NCI-H2196 treated with DMSO at 0.1 percent for 48 hours (cell line): ENCODE results near the gene CRAMP1.

Source experiments
- DNase-seq: peaks from one replicate; lab custom pipeline; 2025; ENCODE audit not compliant: unreplicated experiment; lab: John Stamatoyannopoulos, UW

The CRAMP1 gene

DNA sequence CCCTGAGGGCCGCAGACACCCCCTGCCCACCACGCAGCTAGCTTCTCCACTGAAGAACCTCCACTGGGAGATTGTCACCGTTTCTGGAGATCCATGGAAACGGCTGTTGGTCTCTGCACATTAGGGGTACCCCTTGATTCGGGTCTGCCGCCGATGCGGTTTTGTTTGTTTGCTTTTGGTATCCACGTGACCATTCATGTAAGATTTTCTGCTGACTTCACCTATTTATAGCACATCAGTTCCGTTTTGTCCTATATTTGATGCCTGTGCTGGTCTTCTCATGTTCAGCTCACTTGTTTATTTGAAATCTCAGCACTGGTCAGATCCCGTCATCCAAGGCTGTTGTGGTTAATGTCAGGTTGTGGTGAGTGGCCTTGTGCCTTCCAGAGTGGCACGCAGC lies 21.1 kb downstream of the CRAMP1 start:
- no peak for DNase-seq

DNA sequence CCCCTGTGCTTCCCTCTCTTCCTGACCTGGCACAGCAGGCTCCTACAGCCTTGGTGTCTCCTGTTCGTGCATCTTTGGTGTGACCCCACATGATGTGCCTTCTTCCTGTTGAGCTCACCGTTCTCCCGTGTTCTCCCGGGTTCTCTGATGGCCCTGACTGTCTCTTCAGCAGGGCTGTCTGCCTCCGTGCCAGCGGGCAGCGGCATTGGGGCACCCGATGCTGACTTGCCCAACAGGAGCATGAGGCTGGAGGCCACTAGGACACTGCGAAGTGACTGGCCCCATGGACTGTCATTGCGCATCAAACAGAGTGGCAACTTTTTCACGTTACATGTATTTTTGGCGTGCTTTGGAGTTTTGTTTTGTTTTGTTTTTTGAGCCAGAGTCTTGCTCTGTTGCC lies 22.4 kb downstream of the CRAMP1 start:
- no peak for DNase-seq

DNA sequence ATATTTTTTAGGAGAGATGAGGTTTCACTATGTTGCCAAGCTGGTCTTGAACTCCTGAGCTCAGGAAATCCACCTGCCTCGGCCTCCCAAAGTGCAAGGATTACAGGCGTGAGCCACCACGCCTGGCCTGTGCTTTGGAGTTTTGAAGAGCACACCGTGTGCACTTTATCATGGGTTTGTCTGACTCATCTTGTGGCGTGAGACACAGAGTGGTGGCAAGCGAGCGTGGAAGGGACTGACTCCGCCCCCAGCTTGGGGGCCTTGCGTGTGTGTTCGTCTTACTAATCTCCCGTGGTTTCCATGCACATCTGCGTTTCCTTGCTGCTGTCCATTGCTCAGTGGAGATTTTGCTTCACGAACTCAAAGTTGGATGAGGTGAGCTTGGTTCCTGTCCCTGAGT lies 22.9 kb downstream of the CRAMP1 start:
- DNase-seq = no peak

DNA sequence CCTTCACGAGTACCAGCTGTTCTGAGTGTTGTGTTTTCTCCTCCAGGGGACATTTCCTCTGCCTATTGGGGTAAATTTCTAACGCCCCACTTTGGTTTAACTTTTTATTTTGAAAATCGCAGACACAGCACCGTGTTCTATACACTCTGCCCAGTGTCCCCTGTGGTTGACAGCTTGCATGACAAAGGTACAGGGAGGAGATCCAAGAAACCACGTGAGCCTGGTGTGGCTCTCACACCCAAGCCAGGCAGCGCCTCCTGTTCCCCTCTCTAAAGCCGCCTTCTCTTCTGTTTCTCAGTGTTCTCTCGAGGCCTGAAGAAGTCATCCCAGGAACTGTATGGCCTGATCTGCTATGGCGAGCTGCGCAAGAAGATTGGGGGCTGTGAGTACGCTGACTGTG lies 25.4 kb downstream of the CRAMP1 start:
- no peak for DNase-seq

DNA sequence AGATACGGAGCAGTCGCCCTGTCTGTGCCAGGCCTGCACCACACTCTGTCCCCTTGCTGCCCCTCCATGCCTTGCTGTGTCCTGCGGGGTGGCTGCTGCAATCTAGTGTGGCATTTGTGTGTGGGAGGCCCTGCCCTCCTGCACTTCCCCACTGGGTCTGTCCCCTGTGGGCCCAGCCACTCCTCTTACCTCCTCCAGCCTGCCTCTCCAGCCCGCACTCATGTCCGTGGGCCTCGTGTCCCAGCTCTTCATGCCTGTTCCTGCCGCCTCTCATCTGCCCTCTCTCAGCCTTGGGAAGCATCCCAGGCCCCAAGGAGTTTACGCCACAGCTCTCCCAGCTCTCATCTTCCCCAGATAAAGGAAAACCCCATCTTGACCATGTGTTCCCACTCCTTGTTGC lies 26.6 kb downstream of the CRAMP1 start:
- DNase-seq = no peak

DNA sequence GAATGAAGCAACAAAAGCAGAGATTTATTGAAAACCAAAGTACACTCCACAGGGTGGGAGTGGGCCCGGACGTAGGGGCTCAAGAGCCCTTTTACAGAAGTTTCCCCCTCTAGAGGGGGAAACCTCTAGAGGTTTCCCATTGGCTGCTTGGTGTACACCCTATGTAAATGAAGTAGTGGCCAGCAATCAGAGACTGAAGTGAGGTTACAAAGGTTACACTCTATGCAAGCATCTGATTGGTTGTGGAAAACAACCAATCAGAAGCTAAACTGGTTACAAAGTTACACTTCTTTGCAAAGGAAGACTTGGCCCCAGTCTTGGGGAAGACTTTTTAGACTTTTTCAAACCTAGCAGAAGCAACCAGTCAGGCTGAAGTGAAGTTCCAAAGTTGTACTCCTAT lies 27.1 kb downstream of the CRAMP1 start:
- no peak for DNase-seq

DNA sequence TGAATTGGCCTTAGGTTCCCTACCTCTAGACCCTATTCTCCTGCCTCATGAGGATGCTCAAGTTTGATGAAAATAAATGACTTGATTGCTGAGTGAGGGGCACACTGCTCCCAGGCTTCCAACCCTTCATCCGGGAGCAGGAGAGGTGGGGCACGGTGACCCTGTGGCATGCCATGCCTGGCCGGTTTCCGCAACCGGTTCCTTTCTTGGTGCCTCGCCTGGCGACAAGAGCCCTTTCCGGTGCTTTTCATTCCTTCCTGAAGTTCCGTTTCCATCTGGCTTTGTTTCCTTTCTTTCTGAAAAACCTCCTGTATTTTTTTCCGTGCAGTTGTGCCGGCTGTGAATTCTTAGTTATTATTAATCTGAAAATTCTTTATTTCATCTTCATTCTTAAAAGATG lies 27.7 kb downstream of the CRAMP1 start:
- no peak for DNase-seq

DNA sequence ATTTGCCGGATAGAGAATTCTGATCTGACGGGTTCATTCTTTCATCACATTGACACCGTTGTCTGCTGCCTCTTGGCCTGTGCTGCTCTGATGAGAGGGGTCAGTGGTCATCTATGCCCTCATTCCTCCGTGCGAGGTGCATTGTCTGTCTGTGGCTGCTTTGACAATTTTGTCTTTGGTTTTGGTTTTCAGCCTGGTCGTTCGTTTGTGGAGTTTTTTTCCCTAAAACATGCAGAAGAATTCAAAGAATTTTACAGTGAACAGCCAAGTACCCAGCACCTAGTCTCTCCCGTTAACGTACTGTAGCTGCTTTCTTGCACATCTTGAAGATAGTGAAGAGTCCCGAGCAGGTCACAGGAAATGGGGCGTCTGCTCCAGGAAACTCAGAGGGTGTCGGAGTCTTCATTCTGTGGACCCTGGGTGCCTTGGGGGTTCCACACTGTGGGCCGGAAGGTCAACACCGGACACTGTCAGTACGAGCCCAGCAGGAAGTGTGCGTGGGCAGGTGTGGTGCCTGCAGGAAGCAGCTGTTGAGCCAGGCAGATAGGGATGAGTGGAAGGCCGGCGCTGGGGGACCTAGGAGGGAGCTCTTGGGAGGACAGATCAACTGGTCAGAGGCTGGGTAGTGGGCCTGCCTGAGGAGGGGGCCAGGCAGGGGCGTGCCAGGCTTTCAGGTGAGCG lies 28.2 kb downstream of the CRAMP1 start:
- DNase-seq = no peak

DNA sequence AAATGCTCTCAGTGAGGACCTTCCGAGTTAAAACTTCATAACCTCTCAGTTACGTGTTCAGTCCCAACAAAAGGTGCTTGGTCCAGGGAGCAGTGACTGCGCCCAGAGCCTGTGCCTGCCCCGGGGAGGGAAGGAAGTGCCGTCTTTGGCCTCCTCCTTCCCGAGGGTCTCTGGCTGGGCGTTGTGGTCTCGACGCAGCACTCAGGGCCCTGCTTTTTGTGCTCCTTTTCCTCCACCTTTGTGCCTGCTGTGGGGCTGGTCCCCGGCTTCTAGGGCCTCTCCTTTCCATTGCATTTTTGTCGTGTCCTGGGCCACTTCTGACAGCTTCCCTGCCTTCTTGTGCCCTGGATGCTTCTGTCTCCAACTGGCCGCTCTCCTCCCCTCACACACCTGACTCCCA lies 29.1 kb downstream of the CRAMP1 start:
- no peak for DNase-seq

DNA sequence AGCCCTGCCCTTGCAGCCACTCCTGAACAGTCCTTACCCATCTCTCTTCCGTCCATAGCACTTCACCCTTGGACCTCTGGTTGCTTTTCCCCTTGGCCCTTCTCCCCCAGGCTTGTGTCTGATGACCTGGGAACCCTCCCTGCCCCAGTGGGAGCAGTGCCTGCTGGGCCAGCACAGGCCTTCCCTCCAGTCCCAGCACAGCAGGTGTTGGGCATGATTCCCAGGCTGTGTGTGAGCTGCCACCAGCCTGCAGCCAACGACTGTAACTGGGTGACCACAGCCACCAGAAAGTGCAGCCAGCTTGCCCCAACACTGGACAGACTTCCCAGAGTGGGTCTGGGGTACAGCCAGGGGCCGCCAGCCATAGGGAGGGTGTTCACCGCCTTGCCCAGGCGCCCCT lies 30.0 kb downstream of the CRAMP1 start:
- no peak for DNase-seq

DNA sequence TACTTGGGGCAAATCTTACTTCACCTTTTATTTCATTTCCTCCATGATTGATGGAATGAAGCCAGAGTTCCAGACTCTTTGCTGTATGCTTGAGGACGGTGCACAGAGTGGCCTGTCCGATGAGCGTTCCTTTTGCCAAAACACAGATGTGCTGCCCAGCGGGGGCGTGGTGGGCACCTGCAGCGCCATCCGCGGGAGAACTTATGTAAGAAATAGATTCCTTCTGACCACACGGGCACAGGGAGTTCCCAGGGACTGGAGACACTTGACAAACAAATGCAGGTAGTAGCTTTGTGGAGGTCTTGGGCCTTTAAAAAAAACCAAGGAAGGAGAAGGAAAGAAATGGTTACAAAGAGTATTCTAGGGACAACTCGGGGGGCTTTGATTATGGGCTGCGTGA lies 30.6 kb downstream of the CRAMP1 start:
- DNase-seq = no peak

DNA sequence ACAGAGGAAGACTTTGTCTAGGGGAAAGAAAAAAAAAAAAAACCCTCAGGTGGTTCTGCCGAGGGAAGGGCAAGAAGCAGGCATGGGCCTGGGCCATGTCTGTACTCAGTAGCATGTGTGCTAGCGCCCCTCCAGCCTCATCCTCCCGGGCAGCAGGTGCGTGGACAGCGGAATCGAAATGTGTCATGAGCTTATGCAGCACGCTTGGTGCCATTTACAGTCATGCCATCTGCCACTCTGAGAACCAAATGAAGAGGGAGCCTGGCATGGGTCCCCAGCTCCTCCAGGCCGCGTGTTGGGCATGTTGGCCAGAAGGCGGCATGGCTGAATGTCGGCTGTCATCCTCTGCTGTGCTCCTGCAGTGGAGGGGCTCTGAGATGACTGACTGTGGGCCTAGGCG lies 31.4 kb downstream of the CRAMP1 start:
- DNase-seq = no peak

DNA sequence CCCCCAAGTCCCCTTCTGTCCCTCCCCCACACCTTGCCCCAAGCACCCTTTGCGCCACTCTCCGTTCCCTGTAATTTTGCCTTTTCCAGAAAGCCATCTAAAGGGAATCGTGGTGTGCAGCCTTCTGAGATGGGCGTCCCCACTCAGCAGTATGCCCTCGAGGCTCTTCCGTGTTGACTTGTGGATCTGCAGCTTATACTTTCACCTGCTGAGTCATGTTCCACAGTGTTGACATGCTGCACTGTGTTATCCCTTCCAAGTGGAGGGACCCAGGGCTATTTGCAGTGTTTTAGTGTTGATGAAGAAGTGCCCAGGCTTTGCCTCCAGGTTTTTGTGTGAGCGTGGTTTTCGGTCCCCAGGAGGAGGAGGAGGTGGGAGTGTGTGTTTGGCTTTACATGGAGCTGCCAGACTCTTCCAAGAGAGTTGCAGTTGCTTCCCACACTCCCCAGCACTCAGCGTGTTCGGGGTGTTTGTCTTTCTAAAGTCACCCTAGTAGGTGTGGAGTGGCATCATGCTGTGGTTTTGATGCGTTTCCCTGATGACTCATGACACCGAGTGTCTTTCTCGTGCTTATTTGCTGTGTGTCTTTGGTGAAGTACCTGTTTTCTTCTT lies 33.9 kb downstream of the CRAMP1 start:
- DNase-seq = no peak

DNA sequence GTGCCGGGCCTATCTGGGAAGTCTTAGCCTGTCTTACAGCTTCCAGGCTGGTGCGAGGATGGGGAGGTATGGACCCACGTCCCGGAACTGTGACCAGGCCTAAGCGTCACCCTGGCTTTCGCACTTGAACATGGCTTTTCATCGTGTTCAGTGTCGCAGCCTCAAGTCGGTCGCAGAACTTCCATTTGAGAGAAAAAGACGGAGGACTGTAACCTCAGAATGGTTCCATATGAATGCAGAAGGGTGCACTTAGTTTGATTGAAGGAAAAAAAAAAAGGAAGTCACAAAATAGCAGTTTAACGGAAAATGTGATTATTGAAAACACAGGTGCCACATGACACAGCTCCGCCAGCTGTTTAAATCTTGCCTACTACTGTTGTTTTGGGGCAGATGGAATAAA lies 35.7 kb downstream of the CRAMP1 start:
- DNase-seq = no peak

DNA sequence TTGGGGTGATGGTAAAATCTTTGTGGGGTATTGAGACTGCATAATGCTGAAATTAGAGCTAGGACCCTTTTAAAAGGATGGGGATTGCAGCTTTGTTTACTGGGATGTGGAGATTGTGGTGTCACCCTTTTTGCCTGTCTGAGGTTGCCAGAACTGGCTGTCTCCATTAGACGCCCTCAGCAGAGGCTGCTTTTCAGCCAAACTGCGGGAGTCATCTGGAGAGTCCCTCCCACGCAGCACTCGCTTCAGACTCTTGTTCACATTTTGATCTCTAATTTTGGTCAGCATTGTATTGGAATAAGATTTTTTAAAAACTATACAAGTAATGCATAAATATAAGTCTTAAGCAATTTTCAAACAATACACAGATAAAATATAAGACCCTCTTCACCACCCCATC lies 38.0 kb downstream of the CRAMP1 start:
- DNase-seq = no peak

DNA sequence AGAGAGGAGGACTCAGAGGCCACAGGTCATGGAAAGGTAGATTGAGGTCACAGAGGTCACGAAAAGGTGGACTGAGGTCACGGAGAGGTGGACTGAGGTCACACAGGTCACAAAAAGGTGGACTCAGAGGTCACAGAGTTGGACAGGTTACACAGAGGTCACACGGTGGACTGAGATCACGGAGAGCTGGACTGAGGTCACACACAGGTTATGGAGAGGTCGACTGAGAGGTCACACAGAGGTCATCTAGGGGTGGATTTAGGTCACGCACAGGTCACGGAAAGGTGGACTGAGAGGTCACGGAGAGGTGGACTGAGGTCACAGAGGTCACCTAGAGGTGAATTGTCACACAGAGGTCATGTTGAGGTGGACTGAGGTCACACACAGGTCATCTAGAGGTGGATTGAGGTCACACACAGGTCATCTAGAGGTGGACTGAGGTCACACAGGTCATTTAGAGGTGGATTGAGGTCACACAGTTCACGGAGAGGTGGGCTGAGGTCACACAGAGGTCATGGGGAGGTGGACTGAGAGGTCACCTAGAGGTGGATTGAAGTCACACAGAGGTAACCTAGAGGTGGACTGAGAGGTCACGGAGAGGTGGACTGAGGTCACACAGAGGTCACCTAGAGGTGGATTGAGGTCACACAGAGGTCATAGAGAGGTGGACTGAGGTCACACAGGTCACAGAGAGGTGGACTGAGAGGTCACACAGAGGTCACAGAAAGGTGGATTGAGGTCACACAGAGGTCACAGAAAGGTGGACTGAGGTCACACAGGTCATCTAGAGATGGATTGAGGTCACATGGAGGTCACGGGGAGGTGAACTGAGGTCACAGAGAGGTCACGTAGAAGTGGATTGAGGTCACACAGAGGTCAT lies 39.2 kb downstream of the CRAMP1 start:
- no peak for DNase-seq

DNA sequence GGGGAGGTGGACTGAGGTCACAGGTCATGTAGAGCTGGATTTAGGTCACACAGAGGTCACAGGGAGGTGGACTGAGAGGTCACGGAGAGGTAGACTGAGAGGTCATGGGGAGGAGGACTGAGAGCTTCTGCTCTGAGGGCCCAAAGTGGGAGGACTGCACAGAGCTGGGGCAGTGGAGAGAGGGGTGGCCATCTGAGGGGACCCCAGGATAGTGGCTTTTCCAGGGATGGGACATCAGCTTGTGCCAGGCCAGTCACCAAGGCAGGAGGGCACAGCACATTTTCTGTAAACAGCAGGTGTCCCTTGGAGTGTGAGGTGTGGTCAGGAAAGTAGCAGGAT lies 39.8 kb downstream of the CRAMP1 start:
- DNase-seq = no peak

DNA sequence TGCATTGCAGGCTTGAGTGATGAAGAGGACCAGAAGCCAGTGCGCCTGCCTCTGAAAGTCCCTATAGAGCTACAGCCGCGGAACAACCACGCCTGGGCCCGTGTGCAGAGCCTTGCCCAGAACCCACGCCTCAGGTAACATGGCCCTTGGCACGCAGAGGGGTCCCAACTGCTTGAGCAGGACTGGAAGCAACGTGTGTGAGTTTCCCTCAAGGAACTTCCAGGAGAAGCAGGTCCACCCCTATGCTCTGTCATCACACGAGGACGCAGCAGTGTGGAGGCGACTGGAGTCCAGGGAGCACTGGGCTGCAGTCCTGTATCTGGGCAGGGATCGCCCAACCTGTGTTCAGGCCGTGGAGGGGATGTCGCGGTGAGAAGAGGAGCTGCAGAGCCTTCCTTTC lies 40.9 kb downstream of the CRAMP1 start:
- DNase-seq = no peak

DNA sequence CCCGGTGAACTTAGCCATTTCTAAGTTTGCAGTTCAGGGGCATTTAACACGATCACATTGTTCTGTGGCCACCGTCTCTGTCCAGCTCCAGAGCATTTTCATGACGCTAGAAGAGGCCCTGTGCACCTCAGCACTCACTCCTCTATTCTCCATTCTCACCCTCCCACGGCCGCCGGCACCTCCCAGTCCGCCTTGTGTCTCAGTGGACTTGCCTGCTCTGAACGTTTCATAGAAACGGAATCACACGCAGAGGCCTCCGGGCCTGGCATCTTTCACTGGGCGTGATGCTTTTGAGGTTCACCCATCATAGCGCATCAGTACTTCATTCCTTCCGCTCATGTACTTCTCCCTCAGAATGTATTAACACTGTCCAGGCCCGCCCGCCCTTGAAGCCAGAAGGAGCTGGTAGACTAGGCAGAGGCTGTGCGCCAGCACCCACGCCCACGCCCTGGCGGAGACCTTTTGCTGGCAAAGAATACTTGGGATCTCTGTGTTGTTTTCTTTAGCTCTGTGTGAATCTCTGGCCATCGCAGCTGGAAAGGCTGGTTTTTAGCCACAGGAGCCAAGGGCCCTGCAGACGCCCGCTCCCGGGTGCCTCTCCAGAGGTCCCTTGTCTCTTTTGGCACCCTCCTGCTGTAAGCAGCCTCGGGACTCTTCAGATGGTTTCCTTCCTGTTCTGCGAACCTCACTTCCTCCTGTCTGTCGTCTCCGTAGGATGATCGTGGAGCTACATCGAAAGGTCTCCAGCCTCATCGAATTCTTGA lies 42.5 kb downstream of the CRAMP1 start:
- DNase-seq = no peak

DNA sequence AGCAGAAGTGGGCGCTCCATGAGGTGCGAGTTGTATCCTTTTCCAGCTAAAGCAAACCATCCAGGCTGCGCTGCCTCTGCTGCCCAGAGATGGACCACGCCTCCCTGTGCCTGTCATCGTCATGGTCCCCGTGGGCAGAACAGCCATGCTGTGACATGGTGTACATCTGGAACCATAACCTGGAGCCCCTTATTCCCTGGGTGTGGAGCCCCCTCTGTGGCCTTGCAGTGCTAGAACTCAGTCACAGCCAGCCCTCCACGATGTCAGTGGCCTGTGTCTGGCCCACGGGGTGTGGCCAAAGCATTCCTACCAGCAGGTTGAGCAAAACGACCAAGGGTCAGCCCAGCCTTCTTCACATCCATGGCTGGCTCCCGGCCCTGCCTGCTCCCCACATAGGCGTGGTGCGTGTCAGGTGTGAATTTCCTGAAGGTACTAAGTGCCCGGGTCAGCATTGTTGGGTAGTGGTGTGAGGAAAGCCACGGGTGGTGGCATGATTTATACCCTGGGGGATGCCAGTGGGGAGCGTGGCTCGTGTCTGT lies 43.2 kb downstream of the CRAMP1 start:
- DNase-seq = no peak
